ENCODE measurements around the gene IKZF4.

Gene IKZF4

GRCh38 chr12:55982319-55982936 lies 38.4 kb upstream of the IKZF4 start:
- TF ChIP-seq CREB5 (CRISPR knock-in tag; IDR thresholded peaks at IDR 0.05; ENCODE audit: low read depth) (no peak), PATZ1 (CRISPR knock-in tag; IDR thresholded peaks at IDR 0.05; ENCODE audit: borderline replicate concordance) (no peak), TCF4 (CRISPR knock-in tag; IDR thresholded peaks at IDR 0.05; ENCODE audit: borderline replicate concordance) (no peak), ZNF70 (CRISPR knock-in tag; IDR thresholded peaks at IDR 0.05) (no peak), ZNF8 (CRISPR knock-in tag; IDR thresholded peaks at IDR 0.05) (no peak), POU6F1 (CRISPR knock-in tag; IDR thresholded peaks at IDR 0.05; ENCODE audit: borderline replicate concordance, low read depth) (no peak), ZC3H10 (CRISPR knock-in tag; IDR thresholded peaks at IDR 0.05) (no peak), SNAI2 (CRISPR knock-in tag; IDR thresholded peaks at IDR 0.05) (no peak), RARB (CRISPR knock-in tag; IDR thresholded peaks at IDR 0.05) (no peak), ISL1 (CRISPR knock-in tag; IDR thresholded peaks at IDR 0.05) (no peak), PPARA (CRISPR knock-in tag; IDR thresholded peaks at IDR 0.05; ENCODE audit: borderline replicate concordance) (no peak), ZFP3 (CRISPR knock-in tag; IDR thresholded peaks at IDR 0.05) (no peak), OSR1 (CRISPR knock-in tag; IDR thresholded peaks at IDR 0.05) (no peak), TOX (CRISPR knock-in tag; IDR thresholded peaks at IDR 0.05; ENCODE audit: borderline replicate concordance) (no peak), ZNF565 (CRISPR knock-in tag; conservative IDR thresholded peaks at IDR 0.05; ENCODE audit: low read depth) (no peak), ARNTL (CRISPR knock-in tag; IDR thresholded peaks at IDR 0.05; ENCODE audit: borderline replicate concordance, low read depth) (no peak), CSRNP3 (CRISPR knock-in tag; IDR thresholded peaks at IDR 0.05) (no peak), BACH2 (CRISPR knock-in tag; IDR thresholded peaks at IDR 0.05; ENCODE audit: borderline replicate concordance) (no peak), CSDC2 (CRISPR knock-in tag; IDR thresholded peaks at IDR 0.05) (no peak)
- ATAC-seq, result no peak

- ATAC-seq, result no peak
- TF ChIP-seq ZNF8 (CRISPR knock-in tag; IDR thresholded peaks at IDR 0.05) (no peak), BACH2 (CRISPR knock-in tag; IDR thresholded peaks at IDR 0.05; ENCODE audit: borderline replicate concordance) (no peak)
Observed at GRCh38 chr12:55983232-55983842, 37.5 kb upstream of the IKZF4 start.

GRCh38 chr12:55984861-55985260 lies 36.0 kb upstream of the IKZF4 start:
- ATAC-seq, result no peak
- TF ChIP-seq POU6F1 (CRISPR knock-in tag; IDR thresholded peaks at IDR 0.05; ENCODE audit: borderline replicate concordance, low read depth) (no peak), CSDC2 (CRISPR knock-in tag; IDR thresholded peaks at IDR 0.05) (no peak), TSHZ2 (CRISPR knock-in tag; IDR thresholded peaks at IDR 0.05) (no peak), ESRRG (CRISPR knock-in tag; IDR thresholded peaks at IDR 0.05) (no peak), ZNF70 (CRISPR knock-in tag; IDR thresholded peaks at IDR 0.05) (no peak), PATZ1 (CRISPR knock-in tag; IDR thresholded peaks at IDR 0.05; ENCODE audit: borderline replicate concordance) (no peak), ZNF565 (CRISPR knock-in tag; conservative IDR thresholded peaks at IDR 0.05; ENCODE audit: low read depth) (no peak), TOX (CRISPR knock-in tag; IDR thresholded peaks at IDR 0.05; ENCODE audit: borderline replicate concordance) (no peak), PPARA (CRISPR knock-in tag; IDR thresholded peaks at IDR 0.05; ENCODE audit: borderline replicate concordance) (no peak), SNAI2 (CRISPR knock-in tag; IDR thresholded peaks at IDR 0.05) (no peak), ZFP3 (CRISPR knock-in tag; IDR thresholded peaks at IDR 0.05) (no peak), RARB (CRISPR knock-in tag; IDR thresholded peaks at IDR 0.05) (no peak), ISL1 (CRISPR knock-in tag; IDR thresholded peaks at IDR 0.05) (no peak), ZC3H10 (CRISPR knock-in tag; IDR thresholded peaks at IDR 0.05) (no peak), OSR1 (CRISPR knock-in tag; IDR thresholded peaks at IDR 0.05) (no peak), BACH2 (CRISPR knock-in tag; IDR thresholded peaks at IDR 0.05; ENCODE audit: borderline replicate concordance) (no peak), ARNTL (CRISPR knock-in tag; IDR thresholded peaks at IDR 0.05; ENCODE audit: borderline replicate concordance, low read depth) (no peak)

All from SK-N-SH treated with all-trans-retinoic acid at 6 μM for 48 hours (cell line).